Uterus (tissue), 4 donors: ENCODE results near the gene MPP1. TPM values are rescaled to one million over a fixed set of nuclear protein-coding genes. Genes with fewer than 3 reads are reported as not detected.

ENCODE experiments used
- DNase-seq, 2 donors: peaks; one replicate each; pipeline ENCODE4 v3.0.0-alpha.2; 2019 to 2020
- H3K27ac ChIP-seq, 2 donors: fragments of 200-600 bp; sonication (generic); 1 replicate in 1 of 2; 2 replicates in 1 of 2; pipeline ENCODE4 v1.5.1; 2016 to 2018
- H3K27me3 ChIP-seq, 2 donors: fragments of 200-600 bp; sonication (generic); one replicate each; pipeline ENCODE4 v1.5.1; 2018 to 2019; ENCODE audit warnings: control low read depth in 1 of 2
- H3K36me3 ChIP-seq, 2 donors: fragments of 200-600 bp; sonication (generic); one replicate each; pipeline ENCODE4 v1.5.1; 2019; ENCODE audit warnings: control low read depth in 1 of 2
- H3K4me1 ChIP-seq, 2 donors: fragments of 200-600 bp; sonication (generic); one replicate each; pipeline ENCODE4 v1.5.1; 2018 to 2019; ENCODE audit warnings: control low read depth in 1 of 2
- H3K4me3 ChIP-seq, 2 donors: fragments of 200-600 bp; sonication (generic); 1 replicate in 1 of 2; 2 replicates in 1 of 2; pipeline ENCODE4 v1.5.1; 2018 to 2019; ENCODE audit warnings: mild to moderate bottlenecking in 1 of 2
- H3K9me3 ChIP-seq, 2 donors: fragments of 200-600 bp; sonication (generic); one replicate each; pipeline ENCODE4 v1.5.1; 2019; ENCODE audit warnings: control low read depth in 1 of 2
- POLR2A ChIP-seq, 2 donors: fragments of 450-650 bp; IDR thresholded peaks; one replicate each; pipeline ENCODE4 v1.6.1; 2016; ENCODE audit warnings: antibody characterized with exemption in 2 of 2, mild to moderate bottlenecking in 1 of 2, moderate library complexity in 1 of 2
- intact Hi-C: fragments of 100-400 bp; cut with DNase I; formaldehyde crosslinking; loops from one replicate; pipeline ENCODE4 v1.15.1; 2023; ENCODE audit warnings: low total_unique reads
- total RNA-seq, 4 donors: library from RNA; depleted of rRNA in 3 of 4; stranded (reverse); fragments of >200 nt in 3 of 4; gene quantifications; one replicate each; pipeline versions ENCODE4 v1.1.0 to v1.2.4, GENCODE V29; 2014 to 2023
- TF ChIP-seq, protein P1 (sequence below), 4 experiments: fragments of 200-600 bp in 2 of 4; fragments of 450-650 bp in 2 of 4; sonication (generic) in 2 of 4; IDR thresholded peaks; one replicate each; pipeline ENCODE4 v1.5.1; 2016 to 2019; ENCODE audit warnings: antibody characterized with exemption in 4 of 4, mild to moderate bottlenecking in 2 of 4, moderate library complexity in 1 of 4
- donor health status: DM: yes; HTN: yes; CAD: no.

MPP1 gene
- total RNA-seq, 4 donors from 2014 or later, result 8.5 to 31.0 (median 20.4) TPM

DNA sequence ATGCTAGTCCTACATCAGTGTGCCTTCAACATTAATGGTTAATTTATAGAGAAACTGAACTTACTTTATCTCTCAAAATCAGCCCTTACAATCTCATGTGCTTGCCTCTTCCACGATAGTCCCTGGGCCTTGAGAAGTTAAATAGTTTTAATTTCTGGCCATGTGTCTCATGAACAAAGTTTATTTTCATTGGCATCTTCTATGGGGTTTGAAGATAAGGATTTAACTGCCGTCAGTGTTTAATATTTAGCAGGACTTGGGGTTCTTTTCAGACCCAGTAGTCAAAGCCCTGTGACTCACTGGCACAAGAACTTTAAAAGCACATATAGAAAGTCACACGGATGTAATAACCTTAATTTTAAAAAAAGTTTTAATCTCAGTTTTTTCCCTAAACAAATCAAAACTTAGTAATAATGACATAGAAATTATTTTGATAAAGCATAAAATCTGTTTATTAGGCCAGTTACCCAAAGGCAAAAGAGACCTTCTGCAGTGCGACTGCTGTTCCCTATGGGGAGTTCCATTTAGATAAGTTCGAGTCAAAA, 10.1 kb upstream of the MPP1 start:
- Histone ChIP-seq H3K27me3 (peaks cover 0 to 6% of the 10 kb centered on the region in 2 donors), H3K4me3 (no peak overlapping the region), H3K36me3 (no peaks in the 10 kb centered on the region), H3K27ac (no peak overlapping the region), H3K4me1 (no peaks in the 10 kb centered on the region), H3K9me3 (no peaks in the 10 kb centered on the region)
- DNase-seq, result no peak
- intact Hi-C loops, result no loop called here
- TF ChIP-seq POLR2A (IDR thresholded peaks at IDR 0.05), result no peak
- TF ChIP-seq, protein P1, sequence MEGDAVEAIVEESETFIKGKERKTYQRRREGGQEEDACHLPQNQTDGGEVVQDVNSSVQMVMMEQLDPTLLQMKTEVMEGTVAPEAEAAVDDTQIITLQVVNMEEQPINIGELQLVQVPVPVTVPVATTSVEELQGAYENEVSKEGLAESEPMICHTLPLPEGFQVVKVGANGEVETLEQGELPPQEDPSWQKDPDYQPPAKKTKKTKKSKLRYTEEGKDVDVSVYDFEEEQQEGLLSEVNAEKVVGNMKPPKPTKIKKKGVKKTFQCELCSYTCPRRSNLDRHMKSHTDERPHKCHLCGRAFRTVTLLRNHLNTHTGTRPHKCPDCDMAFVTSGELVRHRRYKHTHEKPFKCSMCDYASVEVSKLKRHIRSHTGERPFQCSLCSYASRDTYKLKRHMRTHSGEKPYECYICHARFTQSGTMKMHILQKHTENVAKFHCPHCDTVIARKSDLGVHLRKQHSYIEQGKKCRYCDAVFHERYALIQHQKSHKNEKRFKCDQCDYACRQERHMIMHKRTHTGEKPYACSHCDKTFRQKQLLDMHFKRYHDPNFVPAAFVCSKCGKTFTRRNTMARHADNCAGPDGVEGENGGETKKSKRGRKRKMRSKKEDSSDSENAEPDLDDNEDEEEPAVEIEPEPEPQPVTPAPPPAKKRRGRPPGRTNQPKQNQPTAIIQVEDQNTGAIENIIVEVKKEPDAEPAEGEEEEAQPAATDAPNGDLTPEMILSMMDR (IDR thresholded peaks at IDR 0.05), result no peak

DNA sequence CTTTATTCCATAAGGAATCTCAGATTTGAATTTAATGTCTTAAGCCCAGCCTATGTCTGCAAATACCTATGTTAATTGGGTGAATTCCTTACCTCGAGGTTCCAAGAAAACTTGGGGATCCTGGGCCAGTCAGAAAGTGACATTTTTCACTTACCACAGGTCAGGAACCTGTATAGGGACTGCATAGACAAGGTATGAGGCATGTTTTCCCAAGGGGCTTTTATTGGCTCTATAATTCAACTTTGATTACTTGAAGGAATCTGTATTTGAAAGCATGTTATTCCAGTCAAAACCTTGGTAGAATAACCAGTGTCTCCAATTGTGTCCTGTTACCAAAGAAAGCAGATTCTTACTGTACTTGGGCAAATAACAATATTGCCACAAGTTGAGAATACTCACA, 8.5 kb upstream of the MPP1 start:
- intact Hi-C loops, result no loop called here
- Histone ChIP-seq H3K27ac (no peak overlapping the region), H3K27me3 (peaks cover 0 to 6% of the 10 kb centered on the region in 2 donors)

DNA sequence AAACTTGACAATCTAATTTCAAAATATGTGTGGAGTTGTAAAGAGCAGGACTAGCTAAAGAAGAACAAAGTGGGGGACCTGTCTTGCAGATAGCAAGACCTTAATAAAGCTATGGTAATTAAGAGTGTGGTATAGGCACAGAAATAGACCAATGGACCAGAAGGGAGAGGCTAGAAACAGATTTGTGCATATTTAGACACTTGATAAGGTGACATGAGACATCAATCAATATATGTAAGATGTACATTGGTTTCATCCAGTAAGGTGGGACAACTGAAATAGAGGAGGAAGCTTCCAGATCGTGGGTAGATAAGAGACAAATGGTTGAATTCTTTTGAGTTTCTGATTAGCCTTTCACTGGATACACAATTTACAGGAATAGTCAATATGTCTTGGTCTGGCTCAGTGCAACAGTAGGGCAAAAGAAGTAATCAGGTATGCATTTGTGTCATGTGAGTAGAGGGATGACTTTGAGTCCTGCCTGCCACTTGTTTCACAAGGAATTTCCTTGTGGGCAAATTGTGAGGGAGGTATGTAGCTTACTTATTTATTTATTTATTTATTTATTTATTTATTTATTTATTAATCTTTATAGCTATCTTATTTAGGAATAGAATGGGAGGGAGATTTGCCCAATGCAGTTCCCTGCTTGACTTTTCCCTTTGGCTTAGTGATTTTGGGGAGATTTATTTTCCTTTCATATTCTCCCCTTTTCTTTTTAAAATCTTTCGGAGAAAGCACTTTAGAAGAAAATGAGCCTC, 7.2 kb upstream of the MPP1 start:
- H3K9me3 ChIP-seq, result no peaks in the 10 kb centered on the region
- intact Hi-C loops, result no loop called here
- peaks cover 0 to 6% of the 10 kb centered on the region in 2 donors for H3K27me3 ChIP-seq
- H3K27ac ChIP-seq, result no peak overlapping the region
- TF ChIP-seq, protein P1 (IDR thresholded peaks at IDR 0.05), result no peak
- no peak for TF ChIP-seq POLR2A (IDR thresholded peaks at IDR 0.05)
- no peak overlapping the region for H3K4me3 ChIP-seq
- H3K36me3 ChIP-seq, result no peaks in the 10 kb centered on the region
- no peak for DNase-seq
- no peaks in the 10 kb centered on the region for H3K4me1 ChIP-seq

More for the DNA sequence above, 8.5 kb upstream of the MPP1 start:
- H3K4me3 ChIP-seq, result no peak overlapping the region
- no peak for TF ChIP-seq POLR2A (IDR thresholded peaks at IDR 0.05)
- TF ChIP-seq, protein P1 (IDR thresholded peaks at IDR 0.05), result no peak
- no peaks in the 10 kb centered on the region for H3K4me1 ChIP-seq
- H3K36me3 ChIP-seq, result no peaks in the 10 kb centered on the region
- no peak for DNase-seq
- no peaks in the 10 kb centered on the region for H3K9me3 ChIP-seq

DNA sequence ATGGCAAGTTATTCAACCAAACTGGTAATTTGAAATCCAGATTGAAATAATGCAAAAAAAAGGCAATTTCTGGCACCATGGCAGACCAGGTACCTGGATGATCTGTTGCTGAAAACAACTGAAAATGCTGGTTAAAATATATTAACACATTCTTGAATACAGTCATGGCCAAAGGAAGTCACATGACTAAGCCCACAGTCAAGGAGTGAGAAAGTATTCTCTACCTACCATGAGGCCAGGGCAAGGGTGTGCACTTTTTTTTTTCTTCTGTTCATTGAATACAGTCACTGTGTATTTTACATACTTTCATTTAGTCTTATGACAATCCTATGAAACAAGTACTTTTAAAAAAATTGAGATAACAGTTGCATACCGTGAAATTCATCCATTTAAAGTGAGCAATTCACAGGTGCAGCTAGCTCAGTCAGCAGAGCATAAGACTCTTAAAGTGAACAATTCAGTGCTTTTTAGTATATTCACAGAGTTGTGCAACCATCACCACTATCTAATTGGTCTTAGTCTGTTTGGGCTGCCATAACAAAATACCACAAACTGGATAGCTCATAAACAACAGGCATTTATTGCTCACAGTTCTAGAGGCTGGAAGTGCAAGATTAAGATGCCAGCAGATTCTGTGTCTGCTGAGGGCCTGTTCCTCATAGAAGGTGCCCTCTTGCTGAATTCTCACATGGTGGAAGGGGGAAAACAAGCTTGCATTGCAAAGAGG, 4.8 kb upstream of the MPP1 start:
- Histone ChIP-seq H3K4me1 (no peaks in the 10 kb centered on the region), H3K4me3 (no peak overlapping the region), H3K27ac (no peak overlapping the region), H3K9me3 (no peaks in the 10 kb centered on the region), H3K36me3 (no peaks in the 10 kb centered on the region), H3K27me3 (peaks cover 0 to 6% of the 10 kb centered on the region in 2 donors)
- intact Hi-C loops, result no loop called here
- no peak for DNase-seq
- TF ChIP-seq, protein P1 (IDR thresholded peaks at IDR 0.05), result no peak
- TF ChIP-seq POLR2A (IDR thresholded peaks at IDR 0.05), result no peak
